Thyroid gland (tissue), 4 donors: Measurements from ENCODE around the gene ZDHHC22. TPM values are rescaled to one million over a fixed set of nuclear protein-coding genes. Genes with fewer than 3 reads are reported as not detected.

Experiments used
- DNase-seq, 2 donors: peaks; one replicate each; pipeline ENCODE4 v3.0.0-alpha.2; 2019
- H3K27ac ChIP-seq, 3 donors: fragments of 200-600 bp; sonication (generic); 1 replicate in 2 of 3; 2 replicates in 1 of 3; pipeline ENCODE4 v1.5.1; 2016 to 2019; ENCODE audit warnings: mild to moderate bottlenecking in 1 of 3, moderate library complexity in 1 of 3
- H3K27me3 ChIP-seq: fragments of 200-600 bp; sonication (generic); one replicate; pipeline ENCODE4 v1.5.1; 2019
- H3K36me3 ChIP-seq, 2 donors: fragments of 200-600 bp; sonication (generic); one replicate each; pipeline ENCODE4 v1.5.1; 2016 to 2019
- H3K4me1 ChIP-seq, 2 donors: fragments of 200-600 bp; sonication (generic); one replicate each; pipeline ENCODE4 v1.5.1; 2017 to 2019
- H3K4me3 ChIP-seq, 3 donors: fragments of 200-600 bp; sonication (generic); replicated peaks in 1 of 3; 1 replicate in 2 of 3; 2 replicates in 1 of 3; pipeline ENCODE4 v1.5.1; 2016; ENCODE audit warnings: mild to moderate bottlenecking in 1 of 3
- H3K9me3 ChIP-seq: fragments of 200-600 bp; sonication (generic); one replicate; pipeline ENCODE4 v1.5.1; 2017
- CTCF ChIP-seq, 6 experiments: fragments of 200-600 bp in 3 of 6; fragments of 450-650 bp in 3 of 6; sonication (generic) in 3 of 6; IDR thresholded peaks; one replicate each; pipeline ENCODE4 v1.5.1; 2016 to 2019; ENCODE audit warnings: antibody characterized with exemption in 6 of 6, mild to moderate bottlenecking in 2 of 6, inconsistent platforms in 1 of 6, moderate library complexity in 1 of 6
- POLR2A ChIP-seq, 2 donors: fragments of 450-650 bp; IDR thresholded peaks; one replicate each; pipeline ENCODE4 v1.6.1; 2017; ENCODE audit warnings: antibody characterized with exemption in 2 of 2, mild to moderate bottlenecking in 2 of 2, moderate library complexity in 1 of 2
- WGBS, 2 donors: methylation state at CpG; one replicate each; pipeline ENCODE4 v1.1.5; 2017; 5-methylcytosine and 5-hydroxymethylcytosine counted together
- intact Hi-C: fragments of 100-400 bp; cut with DNase I; formaldehyde crosslinking; loops from one replicate; pipeline ENCODE4 v1.15.1; 2023
- total RNA-seq, 4 donors: library from RNA; depleted of rRNA; stranded (reverse); fragments of >200 nt; gene quantifications; one replicate each; pipeline ENCODE4 v1.2.3, GENCODE V29; 2016

The ZDHHC22 gene
- total RNA-seq, 4 donors from 2014 or later: not detected

GRCh38 chr14:77087631-77088030 is 54.0 kb downstream of the ZDHHC22 start:
- Histone ChIP-seq H3K4me3 (no peak overlapping the region), H3K27me3 (no peaks in the 10 kb centered on the region), H3K36me3 (no peaks in the 10 kb centered on the region), H3K4me1 (peaks cover 12 to 36% of the 10 kb centered on the region in 2 donors), H3K27ac (peak overlapping the region; percentile 43 to 68 (median 58)), H3K9me3 (no peaks in the 10 kb centered on the region)
- TF ChIP-seq POLR2A (IDR thresholded peaks at IDR 0.05) (no peak), CTCF (IDR thresholded peaks at IDR 0.05) (no peak)
- WGBS, 2 donors: 55 to 63% methylated on average over 3 of the region's 3 CpGs
- DNase-seq: no peak
- intact Hi-C loops: no loop called here

- Histone ChIP-seq H3K9me3 (no peaks in the 10 kb centered on the region), H3K36me3 (no peaks in the 10 kb centered on the region), H3K27me3 (no peaks in the 10 kb centered on the region), H3K4me1 (peaks cover 12 to 36% of the 10 kb centered on the region in 2 donors), H3K4me3 (no peak overlapping the region), H3K27ac (peak overlapping the region in 2 of 3 donors; percentile 43 to 68)
- 78 to 82% methylated on average over 6 of the region's 6 CpGs for WGBS, 2 donors
- intact Hi-C loops: no loop called here
- TF ChIP-seq CTCF (IDR thresholded peaks at IDR 0.05): no peak
- TF ChIP-seq POLR2A (IDR thresholded peaks at IDR 0.05): no peak
- DNase-seq: no peak
Measured at GRCh38 chr14:77086951-77087350, 54.6 kb downstream of the ZDHHC22 start.

- Histone ChIP-seq H3K9me3 (no peaks in the 10 kb centered on the region), H3K27ac (peak overlapping the region in 2 of 3 donors; percentile 43 to 68), H3K4me3 (no peak overlapping the region), H3K36me3 (no peaks in the 10 kb centered on the region), H3K4me1 (peaks cover 13 to 37% of the 10 kb centered on the region in 2 donors), H3K27me3 (no peaks in the 10 kb centered on the region)
- peak; percentile 31 to 43 for DNase-seq
- TF ChIP-seq POLR2A (IDR thresholded peaks at IDR 0.05): peak in 1 of 2 donors; percentile 7
- no peak for TF ChIP-seq CTCF (IDR thresholded peaks at IDR 0.05)
- 87 to 89% methylated on average over 3 of the region's 3 CpGs for WGBS, 2 donors
- intact Hi-C loops: no loop called here
Measured at GRCh38 chr14:77086017-77086727, 55.4 kb downstream of the ZDHHC22 start.

- Histone ChIP-seq H3K4me1 (peaks cover 19 to 43% of the 10 kb centered on the region in 2 donors), H3K36me3 (no peaks in the 10 kb centered on the region), H3K27me3 (no peaks in the 10 kb centered on the region), H3K4me3 (no peak overlapping the region), H3K27ac (peak overlapping the region in 2 of 3 donors; percentile 53 to 68), H3K9me3 (no peaks in the 10 kb centered on the region)
- WGBS, 2 donors: 60 to 63% methylated on average over 4 of the region's 4 CpGs
- TF ChIP-seq POLR2A (IDR thresholded peaks at IDR 0.05) (no peak), CTCF (IDR thresholded peaks at IDR 0.05) (no peak)
- DNase-seq: no peak
- intact Hi-C loops: no loop called here
Measured at GRCh38 chr14:77085538-77085937, 56.1 kb downstream of the ZDHHC22 start.

- Histone ChIP-seq H3K4me3 (no peak overlapping the region), H3K9me3 (no peaks in the 10 kb centered on the region), H3K36me3 (no peaks in the 10 kb centered on the region), H3K27me3 (no peaks in the 10 kb centered on the region), H3K4me1 (peaks cover 19 to 45% of the 10 kb centered on the region in 2 donors), H3K27ac (peak overlapping the region in 2 of 3 donors; percentile 53 to 68)
- 76 to 78% methylated on average over 5 of the region's 5 CpGs for WGBS, 2 donors
- TF ChIP-seq CTCF (IDR thresholded peaks at IDR 0.05): no peak
- intact Hi-C loops: no loop called here
- DNase-seq: no peak
Measured at GRCh38 chr14:77084985-77085384, 56.6 kb downstream of the ZDHHC22 start.
